ENCODE measurements around the gene MYL3. TPM values are rescaled to one million over a fixed set of nuclear protein-coding genes. Genes with fewer than 3 reads are reported as not detected.

The MYL3 gene
- total RNA-seq, 1 experiment from 2014 or later: not detected

- no peak overlapping the region for H3K9ac ChIP-seq (ENCODE audit: low read length)
- CTCF ChIA-PET: no interaction called here
- POLR2A ChIA-PET (ENCODE audit: unreplicated experiment): no interaction called here
- peaks cover 14% of the 10 kb centered on the region; the same call in 1 of the 2 replicates for H3K9me3 ChIP-seq (ENCODE audit: low read length)
- BruUV-seq (replicated peaks): no TSS peak
- no peaks in the 10 kb centered on the region for H3K79me2 ChIP-seq (ENCODE audit: low read length)
- H2AFZ ChIP-seq (ENCODE audit: low read length): no peak overlapping the region
- H3F3A ChIP-seq (ENCODE audit: low read length, unreplicated experiment): no peaks in the 10 kb centered on the region
- H3K36me3 ChIP-seq (ENCODE audit: low read depth, low read length): no peaks in the 10 kb centered on the region
- peaks cover 13% of the 10 kb centered on the region for H3K4me1 ChIP-seq (ENCODE audit: insufficient read depth, low read length)
- H3K4me3 ChIP-seq (ENCODE audit: low read length): no peak overlapping the region
- no peaks in the 10 kb centered on the region for H4K20me1 ChIP-seq (ENCODE audit: low read length)
- ATAC-seq (no peak), DNase-seq (no peak)
- no peaks in the 10 kb centered on the region for H3K9me2 ChIP-seq (replicated peaks; ENCODE audit: low read length)
- intact Hi-C loops (cut with micrococcal nuclease): no loop called here
- no peak overlapping the region for H3K4me2 ChIP-seq (ENCODE audit: low read length)
- no peak overlapping the region for H3K27ac ChIP-seq (ENCODE audit: low read length)
- TF ChIP-seq EZH2phosphoT487 (IDR thresholded peaks at IDR 0.05; ENCODE audit: borderline replicate concordance, low read length) (no peak), CTCF (conservative IDR thresholded peaks at IDR 0.05; ENCODE audit: low read depth, low read length) (no peak), EZH2 (IDR thresholded peaks at IDR 0.05; ENCODE audit: low read length, unreplicated experiment) (no peak)
- no peaks in the 10 kb centered on the region for H3K27me3 ChIP-seq (ENCODE audit: low read length)
Observed at GRCh38 chr3:46843508-46843907, 19.7 kb downstream of the MYL3 start.

- POLR2A ChIA-PET (ENCODE audit: unreplicated experiment): no interaction called here
- 0 out of 2 replicates have a peak, but pooled peaks cover 4% of the 10 kb centered on the region for H3K4me1 ChIP-seq (ENCODE audit: insufficient read depth, low read length)
- no TSS peak for BruUV-seq (replicated peaks)
- H3K4me3 ChIP-seq (ENCODE audit: low read length): no peak overlapping the region
- no peaks in the 10 kb centered on the region for H3K36me3 ChIP-seq (ENCODE audit: low read depth, low read length)
- no peaks in the 10 kb centered on the region for H4K20me1 ChIP-seq (ENCODE audit: low read length)
- no peak overlapping the region for H3K9ac ChIP-seq (ENCODE audit: low read length)
- H3K9me3 ChIP-seq (ENCODE audit: low read length): peaks cover 18% of the 10 kb centered on the region; the same call in 1 of the 2 replicates
- H3K79me2 ChIP-seq (ENCODE audit: low read length): no peaks in the 10 kb centered on the region
- H3F3A ChIP-seq (ENCODE audit: low read length, unreplicated experiment): no peaks in the 10 kb centered on the region
- H3K9me2 ChIP-seq (replicated peaks; ENCODE audit: low read length): no peaks in the 10 kb centered on the region
- no peak for TF ChIP-seq EZH2 (IDR thresholded peaks at IDR 0.05; ENCODE audit: low read length, unreplicated experiment)
- TF ChIP-seq EZH2phosphoT487 (IDR thresholded peaks at IDR 0.05; ENCODE audit: borderline replicate concordance, low read length): no peak
- TF ChIP-seq CTCF (conservative IDR thresholded peaks at IDR 0.05; ENCODE audit: low read depth, low read length): no peak
- H3K4me2 ChIP-seq (ENCODE audit: low read length): no peak overlapping the region
- H2AFZ ChIP-seq (ENCODE audit: low read length): no peak overlapping the region
- ATAC-seq: no peak
- intact Hi-C loops (cut with micrococcal nuclease): no loop called here
- CTCF ChIA-PET: no interaction called here
- no peak for DNase-seq
- no peaks in the 10 kb centered on the region for H3K27me3 ChIP-seq (ENCODE audit: low read length)
- H3K27ac ChIP-seq (ENCODE audit: low read length): no peak overlapping the region
Observed at GRCh38 chr3:46840491-46840890, 22.8 kb downstream of the MYL3 start.

- H3K9me3 ChIP-seq (ENCODE audit: low read length): peaks cover 18% of the 10 kb centered on the region; the same call in 1 of the 2 replicates
- H3K9me2 ChIP-seq (replicated peaks; ENCODE audit: low read length): no peaks in the 10 kb centered on the region
- H2AFZ ChIP-seq (ENCODE audit: low read length): no peak overlapping the region
- no peak overlapping the region for H3K27ac ChIP-seq (ENCODE audit: low read length)
- H4K20me1 ChIP-seq (ENCODE audit: low read length): no peaks in the 10 kb centered on the region
- ATAC-seq (no peak), DNase-seq (no peak)
- CTCF ChIA-PET: no interaction called here
- no peak overlapping the region for H3K9ac ChIP-seq (ENCODE audit: low read length)
- H3K27me3 ChIP-seq (ENCODE audit: low read length): no peaks in the 10 kb centered on the region
- BruUV-seq (replicated peaks): no TSS peak
- POLR2A ChIA-PET (ENCODE audit: unreplicated experiment): no interaction called here
- H3K4me3 ChIP-seq (ENCODE audit: low read length): no peak overlapping the region
- no peaks in the 10 kb centered on the region for H3K36me3 ChIP-seq (ENCODE audit: low read depth, low read length)
- intact Hi-C loops (cut with micrococcal nuclease): no loop called here
- TF ChIP-seq EZH2 (IDR thresholded peaks at IDR 0.05; ENCODE audit: low read length, unreplicated experiment): no peak
- TF ChIP-seq CTCF (conservative IDR thresholded peaks at IDR 0.05; ENCODE audit: low read depth, low read length): no peak
- TF ChIP-seq EZH2phosphoT487 (IDR thresholded peaks at IDR 0.05; ENCODE audit: borderline replicate concordance, low read length): no peak
- H3F3A ChIP-seq (ENCODE audit: low read length, unreplicated experiment): no peaks in the 10 kb centered on the region
- no peaks in the 10 kb centered on the region for H3K4me1 ChIP-seq (ENCODE audit: insufficient read depth, low read length)
- H3K79me2 ChIP-seq (ENCODE audit: low read length): no peaks in the 10 kb centered on the region
- H3K4me2 ChIP-seq (ENCODE audit: low read length): no peak overlapping the region
Observed at GRCh38 chr3:46838301-46838700, 24.9 kb downstream of the MYL3 start.
